A549 (cell line): ENCODE data around the gene MAPKAPK2. TPM values are rescaled to one million over a fixed set of nuclear protein-coding genes. Genes with fewer than 3 reads are reported as not detected.

Experiments used
- ATAC-seq, 2 experiments: fragments of 200-7000 bp in 1 of 2; fragments of >200 bp in 1 of 2; cut with Nextera tagmentation in 1 of 2; cut with Tn5 transposase in 1 of 2; 3 replicates each; pipeline versions ENCODE4 v1.8.0 to v1.9.1; 2018 to 2020; ENCODE audit warnings: mild to moderate bottlenecking in 1 of 2, moderate library complexity in 1 of 2
- CTCF ChIA-PET: fragments of 300-600 bp; sonication (Branson Sonifier 250); formaldehyde crosslinking; extraction: SDS; loops from one replicate; lab custom pipeline; 2021; ENCODE audit warnings: antibody characterized with exemption, inconsistent platforms; lab: Yijun Ruan, JAX
- POLR2A ChIA-PET: fragments of 350-600 bp; formaldehyde crosslinking; extraction: SDS; loops from one replicate; lab custom pipeline; 2021; ENCODE audit warnings: antibody characterized with exemption, inconsistent platforms; lab: Yijun Ruan, JAX
- DNase-seq, 2 experiments: peaks; one replicate each; pipeline versions ENCODE4 v3.0.0 to v3.0.0-alpha.2; 2011 to 2016; ENCODE audit warnings: low read depth in 1 of 2, low spot score in 1 of 2
- FAIRE-seq: peaks from 2 replicates; lab custom pipeline; 2011; peaks lifted over from hg19 to GRCh38; lab: Jason Lieb, UNC
- H3K27ac ChIP-seq, 2 experiments: fragments of >200 bp; sonication (Bioruptor Twin); formaldehyde crosslinking; 3 replicates each; pipeline ENCODE4 v1.5.1; 2016 to 2017
- H3K4me1 ChIP-seq: fragments of >200 bp; sonication (Bioruptor Twin); formaldehyde crosslinking; 3 replicates; pipeline ENCODE4 v1.6.1; 2016
- H3K4me2 ChIP-seq: fragments of >200 bp; sonication (Bioruptor Twin); formaldehyde crosslinking; 3 replicates; pipeline ENCODE4 v1.6.1; 2016
- H3K4me3 ChIP-seq: fragments of >200 bp; sonication (Bioruptor Twin); formaldehyde crosslinking; 3 replicates; pipeline ENCODE4 v1.5.1; 2016
- H3K9me3 ChIP-seq: fragments of >200 bp; sonication (Bioruptor Twin); formaldehyde crosslinking; 3 replicates; pipeline ENCODE4 v1.6.1; 2016
- CBX2 ChIP-seq: fragments of 200-600 bp; sonication (generic); IDR thresholded peaks from 2 replicates; pipeline ENCODE4 v1.6.1; 2016; ENCODE audit warnings: low read depth, mild to moderate bottlenecking, borderline replicate concordance
- CBX8 ChIP-seq: fragments of 200-600 bp; sonication (generic); IDR thresholded peaks from 2 replicates; pipeline ENCODE4 v1.6.1; 2016
- CEBPB ChIP-seq, 2 experiments: fragments of >200 bp in 1 of 2; sonication (Bioruptor Twin) in 1 of 2; formaldehyde crosslinking in 1 of 2; IDR thresholded peaks; 2 replicates each; pipeline ENCODE4 v1.6.1; 2012 to 2016
- CHD4 ChIP-seq: fragments of 200-600 bp; sonication (generic); IDR thresholded peaks from 2 replicates; pipeline ENCODE4 v1.6.1; 2016; ENCODE audit warnings: antibody characterized with exemption, mild to moderate bottlenecking, borderline replicate concordance
- EHF ChIP-seq: fragments of 250-450 bp; sonication (Bioruptor Pico); IDR thresholded peaks from 2 replicates; pipeline ENCODE4 v1.5.0; 2020; ENCODE audit warnings: mild to moderate bottlenecking
- FOSL2 ChIP-seq, 2 experiments: fragments of 450-650 bp in 1 of 2; fragments of >200 bp in 1 of 2; sonication (Bioruptor Twin) in 1 of 2; formaldehyde crosslinking; IDR thresholded peaks; 2 replicates each; pipeline versions ENCODE4 v1.5.0 to v1.6.1; 2016 to 2020; ENCODE audit warnings: mild to moderate bottlenecking in 1 of 2, moderate library complexity in 1 of 2
- FOXS1 ChIP-seq: fragments of 250-450 bp; sonication (Bioruptor Pico); IDR thresholded peaks from 2 replicates; pipeline ENCODE4 v1.5.0; 2020; ENCODE audit warnings: mild to moderate bottlenecking, moderate library complexity
- HDAC2 ChIP-seq: fragments of 200-600 bp; sonication (generic); IDR thresholded peaks from 2 replicates; pipeline ENCODE4 v1.6.1; 2016
- HES2 ChIP-seq: fragments of >200 bp; sonication (Bioruptor Twin); formaldehyde crosslinking; IDR thresholded peaks from 2 replicates; pipeline ENCODE4 v1.6.1; 2016
- HOXB5 ChIP-seq: fragments of 250-450 bp; sonication (Bioruptor Pico); IDR thresholded peaks from 2 replicates; pipeline ENCODE4 v1.5.0; 2020; ENCODE audit warnings: mild to moderate bottlenecking, moderate library complexity
- JUN ChIP-seq, 2 experiments: fragments of >200 bp; sonication (Bioruptor Twin); formaldehyde crosslinking; IDR thresholded peaks; 2 replicates in 1 of 2; 3 replicates in 1 of 2; pipeline ENCODE4 v1.6.1; 2016 to 2017
- KDM1A ChIP-seq: fragments of 200-600 bp; sonication (generic); IDR thresholded peaks from 2 replicates; pipeline ENCODE4 v1.6.1; 2016; ENCODE audit warnings: low read depth, mild to moderate bottlenecking
- KDM5A ChIP-seq: fragments of 200-600 bp; sonication (generic); IDR thresholded peaks from 2 replicates; pipeline ENCODE4 v1.6.1; 2016; ENCODE audit warnings: antibody characterized with exemption, mild to moderate bottlenecking
- NPAS2 ChIP-seq: fragments of 250-450 bp; sonication (Bioruptor Pico); IDR thresholded peaks from 2 replicates; pipeline ENCODE4 v1.8.0; 2022; ENCODE audit warnings: mild to moderate bottlenecking, moderate library complexity, borderline replicate concordance
- RCOR1 ChIP-seq: fragments of 150-350 bp; IDR thresholded peaks from 2 replicates; pipeline ENCODE4 v1.6.1; 2014; ENCODE audit warnings: antibody characterized with exemption, low read length, low read depth
- REST ChIP-seq: fragments of 200-600 bp; sonication (generic); IDR thresholded peaks from 2 replicates; pipeline ENCODE4 v1.6.1; 2016; ENCODE audit warnings: antibody characterized with exemption, mild to moderate bottlenecking, moderate library complexity
- SMC3 ChIP-seq: fragments of >200 bp; sonication (Bioruptor Twin); formaldehyde crosslinking; IDR thresholded peaks from 3 replicates; pipeline ENCODE4 v1.6.1; 2018; ENCODE audit warnings: inconsistent platforms
- SREBF2 ChIP-seq: fragments of 450-650 bp; IDR thresholded peaks from 2 replicates; pipeline ENCODE4 v1.6.1; 2014; ENCODE audit warnings: mild to moderate bottlenecking, moderate library complexity
- ZSCAN20 ChIP-seq: fragments of 250-450 bp; sonication (Bioruptor Pico); IDR thresholded peaks from 2 replicates; pipeline ENCODE4 v1.8.0; 2022; ENCODE audit warnings: mild to moderate bottlenecking, moderate library complexity
- WGBS: methylation state at CpG from one replicate; pipeline ENCODE4 v1.1.6; 2017; ENCODE audit errors: missing lambda C conversion rate; 5-methylcytosine and 5-hydroxymethylcytosine counted together
- polyA plus RNA-seq, 4 experiments: library from polyadenylated mRNA; depleted of rRNA in 3 of 4; stranded (reverse); fragments of >200 nt; fragmentation: RNase III in 1 of 4; extraction: RNeasy Plus Mini Kit Qiagen cat#74134 plus additional on column Dnase treatment in 1 of 4; gene quantifications; 2 replicates in 3 of 4; 3 replicates in 1 of 4; pipeline ENCODE4 v1.2.3, GENCODE V29; 2011 to 2017

Gene MAPKAPK2
- polyA plus RNA-seq, 2 of the 4 experiments (the other 2 are of a cell fraction) = 37.2 to 43.0 TPM

GRCh38 chr1:206768472-206769303, 84.0 kb downstream of the MAPKAPK2 start (continued):
- no peak for TF ChIP-seq RCOR1
- TF ChIP-seq, all 56 proteins: peak for 0

GRCh38 chr1:206769304-206769731, 84.6 kb downstream of the MAPKAPK2 start:
- ChIA-PET POLR2A (no interaction called here), CTCF (interaction anchor here (0.7 to 5.0 kb wide), 5 partner anchors 9 to 40 kb away, joined by 3 to 20 read pairs (median 3); no protein-coding TSS in a partner anchor)
- no peak for FAIRE-seq
- no peaks in the 10 kb centered on the region for H3K9me3 ChIP-seq
- H3K27ac ChIP-seq = no peak overlapping the region
- no peak overlapping the region for H3K4me3 ChIP-seq
- no peak for TF ChIP-seq EHF (CRISPR knock-in tag)
- TF ChIP-seq NPAS2 = no peak
- no peak for TF ChIP-seq KDM5A
- no peak for TF ChIP-seq CBX8
- no peak for TF ChIP-seq JUN (IDR thresholded peaks at IDR 0.05)
- no peak for TF ChIP-seq FOXS1 (CRISPR knock-in tag)
- TF ChIP-seq HDAC2 = no peak
- no peak for TF ChIP-seq SMC3
- no peak for TF ChIP-seq FOSL2 (IDR thresholded peaks at IDR 0.05)
- no peak for TF ChIP-seq FOSL2 (CRISPR knock-in tag; IDR thresholded peaks at IDR 0.05)
- TF ChIP-seq CHD4 = no peak
- TF ChIP-seq ZSCAN20 (CRISPR knock-in tag) = no peak
- TF ChIP-seq HES2 = no peak
- DNase-seq = no peak
- WGBS = 82% methylated on average over 7 of the region's 7 CpGs
- H3K4me1 ChIP-seq = no peaks in the 10 kb centered on the region
- ATAC-seq = no peak
- no peak overlapping the region for H3K4me2 ChIP-seq

GRCh38 chr1:206770531-206771337, 86.0 kb downstream of the MAPKAPK2 start, which contains the start of gene IL19:
IL19 (plus strand) TSS chr1:206770773; CDS start chr1:206836663, 65,890 bp downstream.
- H3K4me3 ChIP-seq = no peak within 1 kb of the TSS
- ATAC-seq = no peak
- 35% methylated on average over 6 of the region's 9 CpGs for WGBS
- no peak for FAIRE-seq
- H3K27ac ChIP-seq = no peak within 1 kb of the TSS
- no peaks in the 10 kb centered on the region for H3K4me1 ChIP-seq
- H3K9me3 ChIP-seq = no peaks in the 10 kb centered on the region
- TF ChIP-seq REST = no peak
- no peak for TF ChIP-seq CBX2
- TF ChIP-seq HOXB5 (CRISPR knock-in tag) = no peak
- no peak for TF ChIP-seq CEBPB (IDR thresholded peaks at IDR 0.05)
- no peak for TF ChIP-seq SREBF2
- TF ChIP-seq KDM1A = no peak
- H3K4me2 ChIP-seq = no peak within 1 kb of the TSS
- CTCF ChIA-PET = interaction anchor here (0.7 to 5.0 kb wide), 10 partner anchors 8 to 316 kb away, joined by 3 to 20 read pairs (median 3); no protein-coding TSS in a partner anchor
- DNase-seq = no peak
- POLR2A ChIA-PET = no interaction called here
